Colonic mucosa (tissue), 4 donors: ENCODE results near the gene TPST2. TPM values are rescaled to one million over a fixed set of nuclear protein-coding genes. Genes with fewer than 3 reads are reported as not detected.

ENCODE experiments used
- DNase-seq: peaks from one replicate; pipeline ENCODE4 v3.0.0-alpha.2; 2020
- H3K27ac ChIP-seq: fragments of 200-600 bp; one replicate; pipeline ENCODE4 v1.8.0; 2021
- H3K27me3 ChIP-seq: fragments of 200-600 bp; one replicate; pipeline ENCODE4 v1.8.0; 2021
- H3K36me3 ChIP-seq: fragments of 200-600 bp; one replicate; pipeline ENCODE4 v1.8.0; 2021
- H3K4me1 ChIP-seq: fragments of 200-600 bp; one replicate; pipeline ENCODE4 v1.8.0; 2021; ENCODE audit warnings: mild to moderate bottlenecking
- H3K4me3 ChIP-seq: fragments of 200-600 bp; one replicate; pipeline ENCODE4 v1.8.0; 2021
- H3K9ac ChIP-seq, 2 donors: one replicate each; pipeline ENCODE4 v1.7.0; 2013; ENCODE audit warnings: control low read depth in 2 of 2, low read depth in 2 of 2, low read length in 2 of 2
- H3K9me3 ChIP-seq: fragments of 200-600 bp; one replicate; pipeline ENCODE4 v1.8.0; 2021
- intact Hi-C: fragments of 100-400 bp; cut with DNase I; formaldehyde crosslinking; loops from one replicate; pipeline ENCODE4 v1.14.1; 2022
- total RNA-seq, 2 donors: library from RNA; stranded (reverse); fragmentation: NEBNext Ultra II Directional in 1 of 2; extraction: Animal tissue kit (Norgen Biotek cat#: 25700) in 1 of 2; gene quantifications; one replicate each; pipeline ENCODE4 v1.2.1, GENCODE V29; 2021
- TF ChIP-seq, protein P1 (sequence below): fragments of 200-600 bp; IDR thresholded peaks from one replicate; pipeline ENCODE4 v1.8.0; 2022; ENCODE audit warnings: antibody characterized with exemption, mild to moderate bottlenecking
- donor health status: healthy.
- donor health status: DM: no; HTN: no; CAD: no.
- donor health status: DM: no; HTN: no; CAD: no.

The TPST2 gene
- total RNA-seq, 2 donors from 2014 or later = 13.3 to 19.9 TPM

GRCh38 chr22:26631282-26631681 lies 41.4 kb upstream of the TPST2 start:
- intact Hi-C loops = no loop called here
- Histone ChIP-seq H3K27me3 (no peaks in the 10 kb centered on the region), H3K27ac (no peak overlapping the region), H3K9me3 (no peaks in the 10 kb centered on the region), H3K36me3 (no peaks in the 10 kb centered on the region), H3K4me3 (no peak overlapping the region), H3K9ac (no peak overlapping the region), H3K4me1 (no peaks in the 10 kb centered on the region)
- TF ChIP-seq, protein P1, sequence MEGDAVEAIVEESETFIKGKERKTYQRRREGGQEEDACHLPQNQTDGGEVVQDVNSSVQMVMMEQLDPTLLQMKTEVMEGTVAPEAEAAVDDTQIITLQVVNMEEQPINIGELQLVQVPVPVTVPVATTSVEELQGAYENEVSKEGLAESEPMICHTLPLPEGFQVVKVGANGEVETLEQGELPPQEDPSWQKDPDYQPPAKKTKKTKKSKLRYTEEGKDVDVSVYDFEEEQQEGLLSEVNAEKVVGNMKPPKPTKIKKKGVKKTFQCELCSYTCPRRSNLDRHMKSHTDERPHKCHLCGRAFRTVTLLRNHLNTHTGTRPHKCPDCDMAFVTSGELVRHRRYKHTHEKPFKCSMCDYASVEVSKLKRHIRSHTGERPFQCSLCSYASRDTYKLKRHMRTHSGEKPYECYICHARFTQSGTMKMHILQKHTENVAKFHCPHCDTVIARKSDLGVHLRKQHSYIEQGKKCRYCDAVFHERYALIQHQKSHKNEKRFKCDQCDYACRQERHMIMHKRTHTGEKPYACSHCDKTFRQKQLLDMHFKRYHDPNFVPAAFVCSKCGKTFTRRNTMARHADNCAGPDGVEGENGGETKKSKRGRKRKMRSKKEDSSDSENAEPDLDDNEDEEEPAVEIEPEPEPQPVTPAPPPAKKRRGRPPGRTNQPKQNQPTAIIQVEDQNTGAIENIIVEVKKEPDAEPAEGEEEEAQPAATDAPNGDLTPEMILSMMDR = no peak
- no peak for DNase-seq

- H3K27ac ChIP-seq = no peak overlapping the region
- H3K9me3 ChIP-seq = no peaks in the 10 kb centered on the region
- no peaks in the 10 kb centered on the region for H3K4me1 ChIP-seq
- no peaks in the 10 kb centered on the region for H3K27me3 ChIP-seq
- H3K4me3 ChIP-seq = no peak overlapping the region
- intact Hi-C loops = no loop called here
- no peak overlapping the region for H3K9ac ChIP-seq
- H3K36me3 ChIP-seq = no peaks in the 10 kb centered on the region
- TF ChIP-seq, protein P1 = no peak
- DNase-seq = no peak
Observed at GRCh38 chr22:26629988-26630761, 40.2 kb upstream of the TPST2 start.

DNA sequence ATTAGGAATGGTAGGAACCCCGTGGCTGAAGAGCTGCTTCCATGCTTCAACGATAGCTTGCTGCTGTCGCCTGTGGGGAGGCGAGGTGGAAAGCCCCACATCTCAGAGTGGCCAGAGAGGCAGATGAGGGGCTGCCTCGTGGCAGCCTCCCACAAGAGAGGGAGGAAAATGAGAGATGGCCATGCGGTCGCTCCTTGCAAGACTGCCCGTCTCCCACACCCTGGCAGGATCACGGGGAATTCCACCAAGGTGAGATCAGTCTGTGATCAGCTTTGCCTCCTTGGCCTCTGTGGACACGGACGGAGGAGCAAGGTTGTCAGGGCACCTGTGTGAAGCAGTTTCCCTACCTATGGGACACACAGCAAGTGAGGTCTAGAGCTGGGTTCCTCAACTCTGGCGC lies 34.9 kb upstream of the TPST2 start:
- H3K4me3 ChIP-seq = no peak overlapping the region
- no peaks in the 10 kb centered on the region for H3K36me3 ChIP-seq
- no peaks in the 10 kb centered on the region for H3K9me3 ChIP-seq
- intact Hi-C loops = no loop called here
- H3K9ac ChIP-seq = no peak overlapping the region
- H3K27me3 ChIP-seq = no peaks in the 10 kb centered on the region
- no peak overlapping the region for H3K27ac ChIP-seq
- no peaks in the 10 kb centered on the region for H3K4me1 ChIP-seq
- no peak for DNase-seq
- TF ChIP-seq, protein P1 = no peak

DNA sequence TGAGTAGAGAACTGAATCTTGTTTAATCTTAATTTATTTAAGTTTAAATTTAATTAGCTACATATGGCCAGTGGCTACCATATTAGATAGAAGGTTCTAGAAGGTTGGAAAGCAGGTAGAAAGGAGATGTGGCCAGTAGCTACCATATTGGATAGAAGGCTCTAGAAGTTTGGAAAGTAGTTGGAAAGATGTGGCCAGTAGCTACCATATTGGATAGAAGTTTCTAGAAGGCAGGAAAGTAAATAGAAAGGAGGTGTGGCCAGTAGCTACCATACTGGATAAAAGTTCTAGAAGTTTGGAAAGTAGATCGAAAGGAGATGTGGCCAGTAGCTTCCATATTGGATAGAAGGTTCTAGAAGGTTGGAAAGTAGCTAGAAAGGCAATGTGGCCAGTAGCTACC lies 34.1 kb upstream of the TPST2 start:
- Histone ChIP-seq H3K9me3 (no peaks in the 10 kb centered on the region), H3K27ac (no peak overlapping the region), H3K4me3 (no peak overlapping the region), H3K27me3 (no peaks in the 10 kb centered on the region), H3K4me1 (no peaks in the 10 kb centered on the region), H3K36me3 (no peaks in the 10 kb centered on the region), H3K9ac (no peak overlapping the region)
- TF ChIP-seq, protein P1 = no peak
- DNase-seq = no peak
- intact Hi-C loops = no loop called here

GRCh38 chr22:26621663-26622062 lies 31.7 kb upstream of the TPST2 start, which contains the start of gene CRYBA4:
Gene CRYBA4, plus strand, starts transcription at chr22:26621963. Its CDS starts 634 bp downstream, at chr22:26622597.
- DNase-seq = no peak
- H3K4me1 ChIP-seq = no peaks in the 10 kb centered on the region
- TF ChIP-seq, protein P1 = no peak
- H3K9me3 ChIP-seq = no peaks in the 10 kb centered on the region
- H3K27me3 ChIP-seq = no peaks in the 10 kb centered on the region
- no peaks in the 10 kb centered on the region for H3K36me3 ChIP-seq
- H3K27ac ChIP-seq = no peak within 1 kb of the TSS
- no peak within 1 kb of the TSS for H3K4me3 ChIP-seq
- intact Hi-C loops = no loop called here
- no peak within 1 kb of the TSS for H3K9ac ChIP-seq
